H9 (cell line): ENCODE data around the gene FAM163B. TPM values are rescaled to one million over a fixed set of nuclear protein-coding genes. Genes with fewer than 3 reads are reported as not detected.

Experiments
- DNase-seq: peaks from one replicate; pipeline ENCODE4 v3.0.0-alpha.2; 2017
- H2AFZ ChIP-seq: one replicate; pipeline ENCODE4 v1.6.1; 2013; ENCODE audit warnings: mild to moderate bottlenecking, low read length, control low read depth, moderate library complexity
- H2AK5ac ChIP-seq: 2 replicates; pipeline ENCODE4 v1.6.1; 2013; ENCODE audit warnings: low read length, control low read depth, mixed read lengths; ENCODE audit not compliant: insufficient read length
- H2BK120ac ChIP-seq: one replicate; pipeline ENCODE4 v1.6.1; 2013; ENCODE audit warnings: low read depth, mild to moderate bottlenecking, low read length, control low read depth, inconsistent platforms; ENCODE audit not compliant: poor library complexity, severe bottlenecking
- H2BK12ac ChIP-seq: 2 replicates; pipeline ENCODE4 v1.6.1; 2013; ENCODE audit warnings: low read length, control low read depth, mixed read lengths, low read depth; ENCODE audit not compliant: insufficient read length
- H2BK15ac ChIP-seq: 2 replicates; pipeline ENCODE4 v1.6.1; 2013; ENCODE audit warnings: low read depth, low read length, control low read depth
- H2BK20ac ChIP-seq: one replicate; pipeline ENCODE4 v1.6.1; 2013; ENCODE audit warnings: low read depth, mild to moderate bottlenecking, low read length, control low read depth, inconsistent platforms; ENCODE audit not compliant: poor library complexity, severe bottlenecking
- H2BK5ac ChIP-seq: 2 replicates; pipeline ENCODE4 v1.6.1; 2013; ENCODE audit warnings: low read length, control low read depth, mixed read lengths; ENCODE audit not compliant: insufficient read length
- H3K14ac ChIP-seq: 2 replicates; pipeline ENCODE4 v1.6.1; 2013; ENCODE audit warnings: low read length, control low read depth; ENCODE audit not compliant: insufficient read depth
- H3K18ac ChIP-seq: 2 replicates; pipeline ENCODE4 v1.6.1; 2013; ENCODE audit warnings: low read depth, mild to moderate bottlenecking, mixed read lengths, low read length, control low read depth; ENCODE audit not compliant: insufficient read length
- H3K23ac ChIP-seq: 2 replicates; pipeline ENCODE4 v1.6.1; 2013; ENCODE audit warnings: low read length, control low read depth, mixed read lengths, low read depth; ENCODE audit not compliant: insufficient read length
- H3K23me2 ChIP-seq: 2 replicates; pipeline ENCODE4 v1.6.1; 2013; ENCODE audit warnings: low read depth, mild to moderate bottlenecking, mixed read lengths, low read length, control low read depth; ENCODE audit not compliant: insufficient read length, poor library complexity, severe bottlenecking
- H3K27ac ChIP-seq: 2 replicates; pipeline ENCODE4 v1.5.1; 2013; ENCODE audit warnings: low read length, control low read depth, mixed read lengths, low read depth; ENCODE audit not compliant: insufficient read length
- H3K27me3 ChIP-seq: 2 replicates; pipeline ENCODE4 v1.6.1; 2013; ENCODE audit warnings: low read length, control low read depth, inconsistent platforms; ENCODE audit not compliant: insufficient read depth
- H3K4ac ChIP-seq: 2 replicates; pipeline ENCODE4 v1.6.1; 2013; ENCODE audit warnings: low read depth, mild to moderate bottlenecking, control low read depth, inconsistent platforms, low read length, moderate library complexity
- H3K4me1 ChIP-seq: 2 replicates; pipeline ENCODE4 v1.6.1; 2013; ENCODE audit warnings: low read length, control low read depth, inconsistent platforms; ENCODE audit not compliant: insufficient read depth
- H3K4me2 ChIP-seq: 2 replicates; pipeline ENCODE4 v1.6.1; 2013; ENCODE audit warnings: low read length, control low read depth, mixed read lengths; ENCODE audit not compliant: insufficient read length, insufficient read depth
- H3K56ac ChIP-seq: 2 replicates; pipeline ENCODE4 v1.6.1; 2013; ENCODE audit warnings: low read depth, mild to moderate bottlenecking, mixed read lengths, low read length, control low read depth; ENCODE audit not compliant: insufficient read length
- H3K79me1 ChIP-seq: 2 replicates; pipeline ENCODE4 v1.6.1; 2013; ENCODE audit warnings: low read depth, mild to moderate bottlenecking, moderate library complexity, low read length, control low read depth, inconsistent platforms; ENCODE audit not compliant: insufficient read depth, poor library complexity, severe bottlenecking
- H3K79me2 ChIP-seq: 2 replicates; pipeline ENCODE4 v1.6.1; 2013; ENCODE audit warnings: low read length, control low read depth, inconsistent platforms; ENCODE audit not compliant: insufficient read depth
- H3K9ac ChIP-seq: 2 replicates; pipeline ENCODE4 v1.6.1; 2013; ENCODE audit warnings: low read length, control low read depth, mixed read lengths; ENCODE audit not compliant: insufficient read length; ENCODE audit errors: extremely low read depth
- H3K9me3 ChIP-seq: one replicate; pipeline ENCODE4 v1.6.1; 2013; ENCODE audit warnings: low read depth, low read length, inconsistent platforms; ENCODE audit not compliant: control insufficient read depth
- H3T11ph ChIP-seq: one replicate; pipeline ENCODE4 v1.6.1; 2013; ENCODE audit warnings: mild to moderate bottlenecking, low read length, control low read depth, inconsistent platforms
- H4K20me1 ChIP-seq: one replicate; pipeline ENCODE4 v1.6.1; 2013; ENCODE audit not compliant: control insufficient read depth, insufficient read length, insufficient read depth
- H4K5ac ChIP-seq: 2 replicates; pipeline ENCODE4 v1.6.1; 2013; ENCODE audit warnings: low read depth, mild to moderate bottlenecking, mixed read lengths, low read length, control low read depth; ENCODE audit not compliant: insufficient read length
- H4K8ac ChIP-seq: replicated peaks from 2 replicates; pipeline ENCODE4 v1.6.1; 2013; ENCODE audit warnings: low read length, control low read depth, mixed read lengths, low read depth; ENCODE audit not compliant: insufficient read length
- H4K91ac ChIP-seq: 2 replicates; pipeline ENCODE4 v1.6.1; 2013; ENCODE audit warnings: low read depth, mild to moderate bottlenecking, moderate library complexity, mixed read lengths, low read length, control low read depth; ENCODE audit not compliant: insufficient read length
- H3K27ac Mint-ChIP-seq, 3 experiments: 2 replicates in 2 of 3; 3 replicates in 1 of 3; pipeline ENCODE4 v1.8.0; 2020 to 2021; ENCODE audit warnings: mixed read lengths in 3 of 3, mild to moderate bottlenecking in 1 of 3, moderate library complexity in 1 of 3
- H3K27me3 Mint-ChIP-seq: 2 replicates; pipeline ENCODE4 v1.8.0; 2021; ENCODE audit warnings: low read depth, mild to moderate bottlenecking, moderate library complexity, mixed read lengths
- H3K36me3 Mint-ChIP-seq, 3 experiments: 2 replicates in 2 of 3; 3 replicates in 1 of 3; pipeline ENCODE4 v1.8.0; 2020 to 2021; ENCODE audit warnings: low read depth in 3 of 3, mixed read lengths in 3 of 3; ENCODE audit not compliant: insufficient read depth in 1 of 3
- H3K4me1 Mint-ChIP-seq, 2 experiments: 2 replicates each; pipeline ENCODE4 v1.8.0; 2020; ENCODE audit warnings: mixed read lengths in 2 of 2
- H3K4me3 Mint-ChIP-seq, 2 experiments: 2 replicates in 1 of 2; 3 replicates in 1 of 2; pipeline ENCODE4 v1.8.0; 2020 to 2021; ENCODE audit warnings: mild to moderate bottlenecking in 2 of 2, mixed read lengths in 2 of 2, moderate library complexity in 1 of 2
- H3K9me3 Mint-ChIP-seq, 2 experiments: 2 replicates in 1 of 2; 3 replicates in 1 of 2; pipeline ENCODE4 v1.8.0; 2020; ENCODE audit warnings: mild to moderate bottlenecking in 2 of 2, mixed read lengths in 2 of 2, moderate library complexity in 1 of 2
- WGBS: extraction: QIAGEN DNeasy Blood & Tissue Kit; methylation state at CpG from one replicate; pipeline ENCODE4 v1.1.7; 2013; ENCODE audit warnings: missing lambda C conversion rate, low lambda C conversion rate, mixed read lengths; ENCODE audit not compliant: insufficient read length; ENCODE audit errors: extremely low coverage; 5-methylcytosine and 5-hydroxymethylcytosine counted together
- total RNA-seq: library from RNA; stranded (reverse); gene quantifications from 2 replicates; pipeline ENCODE4 v1.2.1, GENCODE V29; 2021
- TF ChIP-seq, protein P1 (sequence below): fragments of 200-600 bp; sonication (generic); conservative IDR thresholded peaks from 3 replicates; pipeline ENCODE4 v1.8.0; 2021; ENCODE audit warnings: antibody characterized with exemption, mild to moderate bottlenecking

FAM163B gene
- total RNA-seq, 1 experiment from 2014 or later, result 0.39 TPM

DNA sequence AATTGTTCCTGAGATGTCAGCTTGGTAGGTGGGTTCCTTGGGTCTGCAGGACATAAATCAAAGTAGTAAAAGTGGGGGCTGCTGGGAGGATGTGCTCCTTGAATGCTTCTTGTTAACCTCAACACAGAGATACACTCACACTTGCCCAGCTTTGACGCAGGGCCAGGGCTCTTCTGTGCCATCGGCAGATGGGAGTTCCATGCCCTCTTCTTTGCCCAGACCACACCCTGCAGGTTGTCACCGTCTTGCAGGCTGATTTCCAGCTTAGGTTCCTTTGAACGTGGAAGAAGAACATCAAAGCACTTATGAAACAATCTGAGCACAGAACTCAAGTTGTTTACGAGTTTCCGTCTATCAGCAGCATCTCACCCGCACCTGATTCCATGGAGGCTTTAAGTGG is 38.0 kb upstream of the FAM163B start:
- WGBS, result no CpG with 5 or more reads among the region's 7 CpGs
- Mint-ChIP-seq H3K9me3 (no peaks in the 10 kb centered on the region), H3K27ac (no peak overlapping the region; a peak in 1 of 7 replicates), H3K27me3 (peaks cover 17% of the 10 kb centered on the region), H3K4me3 (no peak overlapping the region), H3K36me3 (no peaks in the 10 kb centered on the region; a peak in 1 of 7 replicates), H3K4me1 (peaks cover 7 to 16% of the 10 kb centered on the region in 2 experiments)
- H2BK20ac ChIP-seq, result no peak overlapping the region
- no peak overlapping the region for H3K14ac ChIP-seq
- H3K23ac ChIP-seq, result no peak overlapping the region
- H2BK12ac ChIP-seq, result no peak overlapping the region
- H3K23me2 ChIP-seq, result no peaks in the 10 kb centered on the region
- no peak overlapping the region for H3K18ac ChIP-seq
- H3K79me2 ChIP-seq, result no peaks in the 10 kb centered on the region
- no peak overlapping the region for H4K91ac ChIP-seq
- H2AFZ ChIP-seq, result no peak overlapping the region
- no peaks in the 10 kb centered on the region for H3K9me3 ChIP-seq
- H3T11ph ChIP-seq, result no peak overlapping the region
- no peak overlapping the region for H2AK5ac ChIP-seq
- TF ChIP-seq, protein P1, sequence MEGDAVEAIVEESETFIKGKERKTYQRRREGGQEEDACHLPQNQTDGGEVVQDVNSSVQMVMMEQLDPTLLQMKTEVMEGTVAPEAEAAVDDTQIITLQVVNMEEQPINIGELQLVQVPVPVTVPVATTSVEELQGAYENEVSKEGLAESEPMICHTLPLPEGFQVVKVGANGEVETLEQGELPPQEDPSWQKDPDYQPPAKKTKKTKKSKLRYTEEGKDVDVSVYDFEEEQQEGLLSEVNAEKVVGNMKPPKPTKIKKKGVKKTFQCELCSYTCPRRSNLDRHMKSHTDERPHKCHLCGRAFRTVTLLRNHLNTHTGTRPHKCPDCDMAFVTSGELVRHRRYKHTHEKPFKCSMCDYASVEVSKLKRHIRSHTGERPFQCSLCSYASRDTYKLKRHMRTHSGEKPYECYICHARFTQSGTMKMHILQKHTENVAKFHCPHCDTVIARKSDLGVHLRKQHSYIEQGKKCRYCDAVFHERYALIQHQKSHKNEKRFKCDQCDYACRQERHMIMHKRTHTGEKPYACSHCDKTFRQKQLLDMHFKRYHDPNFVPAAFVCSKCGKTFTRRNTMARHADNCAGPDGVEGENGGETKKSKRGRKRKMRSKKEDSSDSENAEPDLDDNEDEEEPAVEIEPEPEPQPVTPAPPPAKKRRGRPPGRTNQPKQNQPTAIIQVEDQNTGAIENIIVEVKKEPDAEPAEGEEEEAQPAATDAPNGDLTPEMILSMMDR, result no peak
- no peaks in the 10 kb centered on the region for H3K27me3 ChIP-seq
- H4K20me1 ChIP-seq, result no peaks in the 10 kb centered on the region
- no peak overlapping the region for H3K4me2 ChIP-seq
- H2BK120ac ChIP-seq, result no peak overlapping the region
- no peak overlapping the region for H3K9ac ChIP-seq
- no peak overlapping the region for H2BK15ac ChIP-seq
- H3K79me1 ChIP-seq, result no peaks in the 10 kb centered on the region
- no peak overlapping the region for H3K27ac ChIP-seq
- H2BK5ac ChIP-seq, result no peak overlapping the region
- no peak overlapping the region for H4K5ac ChIP-seq
- H3K4ac ChIP-seq, result no peak overlapping the region
- H3K56ac ChIP-seq, result no peak overlapping the region
- H4K8ac ChIP-seq, result no peak overlapping the region
- no peak for DNase-seq
- H3K4me1 ChIP-seq, result no peaks in the 10 kb centered on the region
